ENCODE data around the gene CLMP.
"Not testable (repeated sequence)": the region's sequence is repeated elsewhere in the genome, so short reads cannot be mapped to it uniquely, and the experiment has no call there.

The CLMP gene

GRCh38 chr11:123082977-123083376 is 112.1 kb downstream of the CLMP start:
- DNase-seq (ENCODE audit: low read depth in 2 of 2), result no peak

- no peak for DNase-seq (ENCODE audit: low read depth in 2 of 2)
These were observed 115.0 kb downstream of the CLMP start for GRCh38 chr11:123080015-123080414.

- no peak for DNase-seq (ENCODE audit: low read depth in 2 of 2)
These were observed 118.6 kb downstream of the CLMP start for GRCh38 chr11:123076484-123076883.

GRCh38 chr11:123073343-123074057 is 121.5 kb downstream of the CLMP start:
- no peak for DNase-seq (ENCODE audit: low read depth in 2 of 2)

- no peak for DNase-seq (ENCODE audit: low read depth in 2 of 2)
These were observed 122.3 kb downstream of the CLMP start for GRCh38 chr11:123072762-123073161.

- DNase-seq (ENCODE audit: low read depth in 2 of 2), result no peak
These were observed 122.7 kb downstream of the CLMP start for GRCh38 chr11:123072332-123072761.

- DNase-seq (ENCODE audit: low read depth in 2 of 2), result no peak
These were observed 124.9 kb downstream of the CLMP start for GRCh38 chr11:123069908-123070821.

GRCh38 chr11:123065621-123066020 is 129.4 kb downstream of the CLMP start:
- no peak for DNase-seq (ENCODE audit: low read depth in 2 of 2)

GRCh38 chr11:123063826-123064657 is 131.0 kb downstream of the CLMP start:
- no peak for DNase-seq (ENCODE audit: low read depth in 2 of 2)

- DNase-seq (ENCODE audit: low read depth in 2 of 2), result no peak
These were observed 131.9 kb downstream of the CLMP start for GRCh38 chr11:123062892-123063825.

- DNase-seq (ENCODE audit: low read depth in 2 of 2), result peak; percentile 100
These were observed 132.7 kb downstream of the CLMP start for GRCh38 chr11:123062158-123062891.

GRCh38 chr11:123061403-123062157 is 133.5 kb downstream of the CLMP start, which contains the start of gene HSPA8:
Gene HSPA8, minus strand, starts transcription at chr11:123062136. Its CDS starts 812 bp downstream, at chr11:123061324.
- peak; percentile 53 to 55 for DNase-seq (ENCODE audit: low read depth in 2 of 2)

GRCh38 chr11:123060277-123061000 is 134.6 kb downstream of the CLMP start:
- DNase-seq (ENCODE audit: low read depth in 2 of 2), result no peak

- not testable (repeated sequence) for DNase-seq (ENCODE audit: low read depth in 2 of 2)
These were observed 135.8 kb downstream of the CLMP start for GRCh38 chr11:123059041-123059920.

- DNase-seq (ENCODE audit: low read depth in 2 of 2), result no peak
These were observed 137.3 kb downstream of the CLMP start for GRCh38 chr11:123057661-123058305.

- DNase-seq (ENCODE audit: low read depth in 2 of 2), result no peak
These were observed 138.1 kb downstream of the CLMP start for GRCh38 chr11:123056835-123057491.

Data from stimulated activated CD8-positive, alpha-beta memory T cell treated with anti-CD3 and anti-CD28 coated beads, Interleukin-15, amount 100 ng/mL, for 4 hours (primary cell).